Activated CD4-positive, alpha-beta T cell treated with anti-CD3 and anti-CD28 coated beads for 48 hours (primary cell): ENCODE measurements around the gene EPHX1.

ENCODE experiments used
- DNase-seq: peaks from one replicate; pipeline ENCODE4 v3.0.0-alpha.2; 2020

Gene EPHX1

GRCh38 chr1:225866061-225866837, 56.3 kb downstream of the EPHX1 start:
- peak; percentile 85 for DNase-seq

- no peak for DNase-seq
Observed at GRCh38 chr1:225866981-225867380, 57.1 kb downstream of the EPHX1 start.

DNA sequence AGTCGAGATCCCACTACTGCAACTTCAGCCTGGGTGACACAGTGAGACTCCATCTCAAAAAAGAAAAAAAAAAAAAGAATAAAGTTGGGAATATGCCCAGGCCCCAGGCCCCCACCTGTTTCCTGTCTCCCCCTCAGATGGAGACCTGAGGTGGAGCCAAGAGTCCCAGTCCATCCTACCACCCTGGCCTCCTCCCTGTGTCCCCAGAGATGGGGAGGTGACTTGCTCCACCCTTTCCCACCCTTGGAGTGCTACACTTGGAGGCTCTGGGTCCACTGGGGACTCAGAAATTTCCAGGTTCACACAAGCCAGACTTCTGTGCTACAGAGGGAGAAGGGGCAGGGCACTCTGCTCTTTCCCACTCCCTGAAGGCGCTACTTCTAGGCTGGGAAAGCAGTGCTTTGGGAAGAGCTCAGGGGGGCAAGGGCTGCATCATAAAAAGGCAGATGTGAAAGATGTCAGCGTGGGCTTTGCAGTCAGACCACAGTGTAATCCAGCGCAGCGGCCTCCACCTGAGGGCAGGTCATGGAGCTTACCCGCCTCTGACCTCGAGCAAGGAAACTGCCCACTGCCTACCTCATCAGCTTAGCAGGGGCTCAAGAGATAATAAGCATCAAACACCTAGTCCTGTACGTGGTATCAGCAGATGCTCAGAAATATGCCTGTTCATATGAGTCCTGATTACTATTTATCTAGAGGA, 58.9 kb downstream of the EPHX1 start:
- no peak for DNase-seq

DNA sequence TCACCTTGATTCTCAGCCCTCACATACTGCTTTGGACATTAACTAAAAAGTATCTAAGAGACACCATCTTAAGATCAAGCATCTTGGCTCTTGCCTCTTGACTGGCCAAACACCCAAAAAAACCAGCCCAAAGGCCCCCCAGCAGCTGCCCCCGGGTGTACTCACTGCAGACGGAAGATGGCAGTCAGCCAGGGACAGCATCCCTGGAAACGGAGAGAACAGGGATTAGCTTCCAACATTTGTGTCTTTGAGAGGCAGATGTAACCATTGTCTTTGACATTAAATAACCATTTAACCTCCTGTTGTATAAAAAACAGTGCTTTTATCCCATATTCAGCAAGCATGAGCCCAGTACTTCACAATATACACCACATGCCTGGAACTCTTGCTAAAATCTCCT, 61.0 kb downstream of the EPHX1 start:
- DNase-seq, result no peak

DNA sequence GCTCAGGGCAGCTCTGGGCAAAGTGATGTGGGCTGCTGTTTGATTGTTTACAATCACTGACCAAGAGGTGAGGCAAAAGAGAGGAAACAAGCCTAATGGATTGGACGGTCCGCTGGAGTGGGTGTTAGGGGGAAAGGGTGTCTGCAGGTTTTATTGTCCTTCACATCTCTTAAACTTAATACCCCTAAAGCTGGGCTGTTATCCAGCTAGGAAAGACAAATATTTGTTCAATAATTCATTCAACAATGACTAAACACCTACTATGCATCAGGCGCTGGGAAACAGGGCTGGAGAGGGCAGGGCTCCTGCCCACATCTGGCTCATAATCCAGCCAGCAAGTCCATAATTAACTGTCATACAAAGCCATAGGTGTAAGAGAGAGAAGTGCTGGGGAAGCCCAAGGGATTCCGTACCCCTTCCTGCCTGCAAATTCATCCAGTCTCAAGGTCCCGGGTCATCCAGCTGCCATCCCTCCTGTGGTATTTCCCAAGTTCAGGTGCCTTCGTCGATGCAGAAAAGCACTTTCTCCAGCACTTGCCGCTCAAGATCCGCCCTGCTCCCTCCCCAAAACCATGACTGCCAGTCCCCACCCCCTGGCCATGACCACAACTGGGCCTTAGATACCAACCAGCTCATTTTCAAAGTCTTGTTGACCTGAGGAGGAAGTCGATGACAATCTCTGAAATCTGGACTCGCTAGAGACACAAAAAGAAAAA, 61.6 kb downstream of the EPHX1 start:
- DNase-seq, result no peak

DNA sequence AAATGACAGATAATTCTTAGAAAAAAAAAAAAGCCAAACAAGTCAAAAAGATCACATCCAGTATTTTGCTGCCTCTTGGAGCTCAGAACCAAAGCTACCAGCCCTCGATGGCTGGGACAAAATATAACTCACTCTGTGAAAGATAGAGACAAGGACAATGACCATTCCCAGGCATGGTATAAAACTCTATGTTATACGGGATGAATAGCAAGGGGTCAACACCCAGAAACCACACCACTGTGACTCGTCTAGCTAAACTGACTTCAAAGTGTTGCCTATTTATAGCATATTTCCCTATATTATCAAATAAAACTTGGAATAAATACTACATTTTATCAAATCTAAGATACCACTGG, 62.1 kb downstream of the EPHX1 start:
- DNase-seq, result no peak

GRCh38 chr1:225873281-225873850, 63.4 kb downstream of the EPHX1 start:
- DNase-seq, result no peak

GRCh38 chr1:225874431-225874830, 64.5 kb downstream of the EPHX1 start:
- no peak for DNase-seq

DNA sequence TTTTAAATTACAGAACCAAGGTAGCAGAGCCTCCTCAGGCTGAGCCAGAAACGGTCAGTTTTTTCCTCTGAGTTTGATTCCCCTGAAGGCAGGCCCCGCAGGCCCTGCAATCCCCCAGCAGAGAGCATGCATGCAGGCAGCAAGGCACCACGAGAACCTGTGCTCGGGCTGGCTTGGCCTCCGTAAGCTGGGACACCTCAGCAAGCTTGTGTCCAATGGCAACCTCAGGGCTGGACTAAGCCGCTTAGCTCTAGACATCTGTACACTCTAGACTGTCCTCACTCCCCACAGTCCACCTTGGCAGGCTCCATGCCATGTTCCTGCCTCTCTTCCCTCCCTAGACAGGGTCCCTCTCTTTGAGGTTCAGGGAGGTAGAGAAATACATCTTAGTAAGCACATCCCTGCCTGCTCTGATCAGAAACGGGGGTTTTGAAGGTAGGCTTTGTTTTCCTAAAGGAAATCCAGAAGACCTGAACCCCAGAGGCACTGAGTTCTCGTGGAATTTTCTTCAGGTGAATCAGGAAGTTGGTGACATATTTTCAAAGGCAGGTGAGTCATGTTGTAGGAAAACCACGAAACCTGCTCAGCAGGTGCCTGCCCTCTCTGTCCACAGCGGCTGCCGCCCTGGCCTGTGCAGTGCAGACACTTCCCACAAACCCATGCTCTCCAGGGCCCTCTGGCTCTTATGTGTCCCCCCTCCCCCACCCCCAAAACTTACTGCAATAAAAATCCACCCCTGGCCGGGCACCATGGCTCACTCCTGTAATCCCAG, 65.3 kb downstream of the EPHX1 start:
- DNase-seq, result no peak

DNA sequence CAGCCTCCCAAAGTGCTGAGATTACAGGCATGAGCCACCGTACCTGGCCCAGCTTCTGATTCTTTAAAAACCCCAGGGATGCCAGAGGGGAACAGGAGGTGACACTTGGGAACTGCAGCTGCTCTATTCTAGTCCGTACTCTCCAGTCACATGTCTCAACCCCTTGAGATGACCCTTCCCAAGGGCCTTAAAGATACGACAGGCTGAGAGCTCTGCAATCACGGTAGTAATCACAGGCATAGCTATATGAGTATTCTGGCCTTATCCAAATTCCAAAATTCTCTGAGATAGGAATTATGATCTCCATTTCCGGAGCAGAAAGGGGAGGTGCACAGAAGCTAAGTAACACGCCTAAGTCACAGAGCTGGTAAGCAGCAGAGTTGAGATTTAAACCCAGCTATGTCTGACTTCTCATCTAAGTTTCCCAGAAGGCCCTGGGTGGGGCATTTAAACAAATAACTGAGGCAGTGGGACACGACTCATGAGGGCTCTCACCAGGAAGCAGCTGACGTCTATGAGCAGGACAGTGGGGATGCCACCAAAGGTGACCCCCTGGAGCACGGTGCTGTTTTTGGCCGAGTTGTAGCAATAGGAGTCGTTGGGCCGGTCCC, 67.1 kb downstream of the EPHX1 start:
- no peak for DNase-seq

- peak; percentile 42 for DNase-seq
Observed at GRCh38 chr1:225877580-225877979, 67.7 kb downstream of the EPHX1 start.

DNA sequence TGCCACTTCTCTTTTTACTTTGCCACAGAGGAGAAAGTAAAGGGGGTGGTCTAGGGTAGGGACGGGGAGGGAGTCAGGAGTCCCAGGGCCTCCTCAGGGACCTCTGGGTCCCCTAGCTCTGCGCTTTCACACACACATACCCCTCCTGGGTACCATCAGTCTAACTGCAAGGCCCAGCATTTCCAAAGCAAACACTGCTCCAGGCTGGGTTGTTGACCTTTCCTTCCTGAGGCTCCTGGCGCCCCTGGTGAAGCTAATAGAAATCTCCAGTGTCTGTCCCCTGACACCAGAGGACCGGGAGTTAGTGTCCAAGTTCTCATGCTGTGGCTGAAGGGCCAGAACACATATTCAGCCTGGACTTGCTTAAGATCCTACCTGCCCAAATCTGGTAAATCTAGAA, 68.4 kb downstream of the EPHX1 start:
- DNase-seq, result no peak

DNA sequence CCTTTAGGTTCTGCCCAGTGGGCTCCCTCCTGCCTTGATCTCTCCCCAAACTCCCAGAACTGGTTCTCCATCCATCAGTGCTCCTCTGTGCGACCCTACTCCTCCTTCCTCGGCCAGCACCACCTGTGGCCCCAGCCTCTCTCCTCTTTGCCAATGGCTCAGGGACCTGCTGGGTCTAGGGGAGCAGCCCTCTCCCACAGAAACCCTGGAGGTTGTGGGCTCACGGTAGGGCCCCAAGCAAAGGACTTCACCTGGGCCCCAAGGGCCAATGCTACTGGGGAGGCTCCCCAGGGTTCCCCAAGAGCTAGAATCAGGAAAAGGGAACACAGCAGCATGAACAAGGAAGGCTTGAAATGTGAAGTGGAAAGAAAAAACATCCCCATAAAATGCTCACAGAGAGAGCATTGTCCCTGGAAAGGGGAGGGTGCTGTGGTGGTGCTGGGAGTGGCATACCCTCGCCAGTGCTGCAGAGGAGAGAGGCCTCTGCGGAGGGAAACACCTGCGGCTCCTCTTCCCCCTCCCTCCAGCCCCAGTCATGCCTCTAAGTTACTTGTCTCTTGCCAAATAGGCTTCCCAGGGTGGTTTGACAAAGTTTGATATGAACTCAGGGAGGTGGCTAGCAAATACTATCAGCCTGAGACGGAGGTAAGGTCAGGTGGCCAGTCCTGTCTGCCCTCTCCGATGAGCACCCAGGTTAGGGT, 69.7 kb downstream of the EPHX1 start:
- DNase-seq, result no peak

DNA sequence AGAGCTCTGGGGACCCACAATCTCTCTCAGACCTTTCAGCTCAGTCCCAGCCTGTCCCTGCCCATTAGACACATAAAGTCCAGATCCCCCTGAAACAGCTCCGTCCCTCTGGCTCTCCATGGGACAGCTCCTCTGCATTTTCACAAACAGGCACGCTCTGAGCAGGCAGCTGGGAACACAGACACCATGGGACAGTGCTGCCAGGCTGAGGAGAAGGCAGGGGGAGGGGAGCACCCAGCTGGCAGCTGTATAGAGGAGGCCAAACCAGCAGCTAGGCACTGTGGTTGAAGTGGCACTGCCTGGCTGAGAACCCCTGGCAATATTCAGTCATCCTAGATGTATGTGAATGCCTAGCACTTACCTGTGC, 70.3 kb downstream of the EPHX1 start:
- DNase-seq, result no peak

DNA sequence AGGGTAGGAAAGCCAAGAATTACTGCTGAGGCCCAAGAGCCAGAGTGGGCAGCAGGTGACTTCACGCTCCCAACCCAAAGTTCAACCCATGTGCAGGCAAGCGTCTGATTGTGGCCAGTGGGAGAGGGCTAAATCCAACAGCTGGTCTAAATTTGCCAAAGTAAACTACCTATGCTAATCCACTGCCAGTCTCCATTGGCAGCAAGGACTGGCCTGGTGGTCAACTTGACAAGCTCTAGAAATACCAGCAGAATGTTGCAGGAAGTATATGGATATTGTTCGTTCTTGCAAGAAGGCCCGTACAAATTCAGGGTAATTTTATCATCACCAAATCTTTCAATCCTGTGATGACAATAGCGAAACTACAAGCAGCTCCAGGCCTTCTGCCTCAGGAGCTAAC, 70.7 kb downstream of the EPHX1 start:
- DNase-seq, result no peak

- peak; percentile 52 for DNase-seq
Observed at GRCh38 chr1:225881081-225881958, 71.4 kb downstream of the EPHX1 start.

- DNase-seq, result peak; percentile 90
Observed at GRCh38 chr1:225881959-225882693, 72.2 kb downstream of the EPHX1 start, which contains the start of gene TMEM63A. Gene TMEM63A, minus strand, starts transcription at chr1:225882380. Its CDS starts 4,800 bp downstream, at chr1:225877580.

DNA sequence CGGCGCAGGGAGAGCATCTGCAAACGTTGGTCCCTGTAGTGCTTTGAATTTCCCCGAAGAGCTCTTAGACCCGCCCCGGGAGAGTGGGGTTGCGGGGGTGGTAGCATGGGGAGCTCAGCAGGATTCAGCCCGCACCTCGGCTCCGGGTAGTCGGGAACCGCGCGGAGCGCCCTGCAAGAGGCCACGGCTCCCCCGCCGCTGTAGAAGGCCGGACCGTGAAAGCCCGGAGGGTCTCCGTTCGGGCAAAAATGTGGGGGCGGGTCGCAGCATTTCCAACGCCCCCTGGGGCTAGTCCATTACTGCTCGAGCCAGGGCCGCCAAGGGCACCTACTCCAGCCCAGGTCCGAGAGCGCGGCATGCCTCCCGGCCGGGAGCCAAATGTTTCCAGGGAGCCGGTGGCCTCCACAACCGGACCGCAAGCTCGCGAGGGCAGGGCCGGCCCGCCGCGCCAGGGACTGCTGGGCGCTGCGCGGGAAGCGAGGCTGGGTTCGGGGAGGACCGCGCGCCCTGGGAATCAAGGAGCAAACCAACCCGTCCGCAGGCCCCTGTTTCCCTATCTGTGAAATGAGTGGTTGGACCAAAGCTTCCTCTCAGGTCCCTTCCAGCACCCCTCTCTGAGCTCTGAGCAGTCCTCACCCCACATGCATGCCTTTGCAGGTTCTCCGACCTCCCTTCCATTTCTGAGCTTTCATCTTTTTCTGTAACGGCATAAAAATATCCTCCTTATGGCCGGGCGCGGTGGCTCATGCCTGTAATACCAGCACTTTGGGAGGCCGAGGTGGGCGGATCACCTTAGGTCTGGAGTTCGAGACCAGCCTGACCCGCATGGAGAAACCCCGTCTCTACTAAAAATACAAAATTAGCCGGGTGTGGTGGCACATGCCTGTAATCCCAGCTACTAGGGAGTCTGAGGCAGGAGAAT, 73.0 kb downstream of the EPHX1 start:
- DNase-seq, result peak; percentile 62
